ENCODE results near the gene CLIC1.

Gene CLIC1

GRCh38 chr6:31776989-31777666 lies 40.8 kb upstream of the CLIC1 start, which contains the start of gene VWA7:
TSS of gene VWA7 (minus strand) at chr6:31777328. CDS start at chr6:31776779, 549 bp downstream.
- POLR2A ChIA-PET, result interaction anchor here (0.6 to 3.3 kb wide), 18 partner anchors 9 to 113 kb away, joined by 3 to 38 read pairs (median 4); partner anchors contain the start of genes CLIC1, DDAH2, HSPA1A and HSPA1B
- Histone ChIP-seq H3K4me1 (ENCODE audit: control insufficient read depth, insufficient read depth, low read length) (peaks cover 4% of the 10 kb centered on the region), H3K27ac (ENCODE audit: extremely low read depth, low read depth, low read length) (no peak within 1 kb of the TSS), H3K9me3 (ENCODE audit: control insufficient read depth, insufficient read depth, low read depth, low read length) (no peaks in the 10 kb centered on the region), H3K36me3 (ENCODE audit: control insufficient read depth in 2 of 2, insufficient read depth in 1 of 2, low read length in 2 of 2) (peaks cover 0 to 41% of the 10 kb centered on the region in 2 experiments; a peak in 2 of 3 replicates), H3K4me3 (ENCODE audit: low read depth, low read length) (peak within 1 kb of the TSS; percentile 21)
- CTCF ChIA-PET, result interaction anchor here (0.6 to 7.5 kb wide), 9 partner anchors 8 to 91 kb away, joined by 3 to 50 read pairs (median 4); partner anchors contain the start of genes LSM2 and VARS1
- TF ChIP-seq ZNF837 (tag by site-specific recombination; IDR thresholded peaks at IDR 0.05) (no peak), ZNF132 (tag by site-specific recombination; IDR thresholded peaks at IDR 0.05; ENCODE audit: borderline replicate concordance) (no peak), ZSCAN18 (tag by site-specific recombination; IDR thresholded peaks at IDR 0.05) (0 out of 2 replicates have a peak, but pooled peaks have one; percentile 18), ZNF449 (tag by site-specific recombination; IDR thresholded peaks at IDR 0.05) (0 out of 2 replicates have a peak, but pooled peaks have one; percentile 46), MZF1 (tag by site-specific recombination; IDR thresholded peaks at IDR 0.05; ENCODE audit: borderline replicate concordance) (peak; percentile 60; the same call in 1 of the 2 replicates), ZBTB20 (tag by site-specific recombination; IDR thresholded peaks at IDR 0.05) (no peak), ZNF677 (tag by site-specific recombination; IDR thresholded peaks at IDR 0.05) (peak; percentile 92), ZNF391 (tag by site-specific recombination; IDR thresholded peaks at IDR 0.05; ENCODE audit: borderline replicate concordance, low read depth) (0 out of 2 replicates have a peak, but pooled peaks have one; percentile 20), ZNF830 (tag by site-specific recombination; IDR thresholded peaks at IDR 0.05; ENCODE audit: low read depth) (no peak), ZNF394 (tag by site-specific recombination; IDR thresholded peaks at IDR 0.05; ENCODE audit: borderline replicate concordance) (peak; percentile 71), ZNF76 (tag by site-specific recombination; IDR thresholded peaks at IDR 0.05; ENCODE audit: borderline replicate concordance, low read depth) (peak; percentile 70; the same call in 1 of the 2 replicates), ZNF354C (tag by site-specific recombination; IDR thresholded peaks at IDR 0.05; ENCODE audit: borderline replicate concordance, low read depth) (no peak), SETDB1 (IDR thresholded peaks at IDR 0.05; ENCODE audit: insufficient read length, low read length) (no peak), ZNF211 (tag by site-specific recombination; IDR thresholded peaks at IDR 0.05; ENCODE audit: low read depth) (0 out of 2 replicates have a peak, but pooled peaks have one; percentile 28), ZNF404 (tag by site-specific recombination; IDR thresholded peaks at IDR 0.05) (no peak), ZNF610 (tag by site-specific recombination; IDR thresholded peaks at IDR 0.05; ENCODE audit: borderline replicate concordance) (no peak), ZFP69B (tag by site-specific recombination; IDR thresholded peaks at IDR 0.05) (peak; percentile 82; the same call in 1 of the 2 replicates), TCF7L2 (IDR thresholded peaks at IDR 0.05; ENCODE audit: borderline replicate concordance, low read depth, low read length) (no peak), OVOL3 (tag by site-specific recombination; IDR thresholded peaks at IDR 0.05) (no peak), KLF7 (tag by site-specific recombination; IDR thresholded peaks at IDR 0.05; ENCODE audit: borderline replicate concordance) (peak; percentile 82; the same call in 1 of the 2 replicates), ZNF776 (tag by site-specific recombination; IDR thresholded peaks at IDR 0.05; ENCODE audit: borderline replicate concordance) (peak; percentile 97), SP7 (tag by site-specific recombination; IDR thresholded peaks at IDR 0.05) (peak; percentile 99), ZSCAN16 (tag by site-specific recombination; IDR thresholded peaks at IDR 0.05) (no peak), SCRT1 (tag by site-specific recombination; IDR thresholded peaks at IDR 0.05; ENCODE audit: borderline replicate concordance) (no peak), ZNF16 (tag by site-specific recombination; IDR thresholded peaks at IDR 0.05; ENCODE audit: low read depth) (no peak), ZNF18 (tag by site-specific recombination; IDR thresholded peaks at IDR 0.05) (peak; percentile 29; the same call in 1 of the 2 replicates), ZSCAN4 (tag by site-specific recombination; IDR thresholded peaks at IDR 0.05) (peak; percentile 38; the same call in 1 of the 2 replicates), ZXDB (tag by site-specific recombination; IDR thresholded peaks at IDR 0.05) (peak; percentile 77), ZSCAN5A (tag by site-specific recombination; IDR thresholded peaks at IDR 0.05) (peak; percentile 80), ZIC2 (tag by site-specific recombination; IDR thresholded peaks at IDR 0.05) (peak; percentile 95)

All from HEK293 (cell line).